ENCODE data around the gene FOXP2. TPM values are rescaled to one million over a fixed set of nuclear protein-coding genes. Genes with fewer than 3 reads are reported as not detected.

FOXP2 gene
- total and polyA plus RNA-seq, 2 donors (not counting 3 experiments of a cell fraction or from before 2014, with no cell fraction given): 0.37 to 2.7 TPM

- Histone ChIP-seq H3K4me1 (ENCODE audit: control insufficient read depth, extremely low read depth, insufficient read depth, low read length) (no peaks in the 10 kb centered on the region), H3K79me2 (ENCODE audit: control insufficient read depth, insufficient read depth, low read length) (no peaks in the 10 kb centered on the region), H3K9me3 (replicated peaks; ENCODE audit: control insufficient read depth, insufficient read depth, low read length) (no peaks in the 10 kb centered on the region), H3K27ac (ENCODE audit: insufficient read depth, low read depth, low read length) (no peak overlapping the region), H3K4me3 (replicated peaks in 1 of 3; ENCODE audit: insufficient read depth in 1 of 3, low read depth in 1 of 3, low read length in 3 of 3) (no peak overlapping the region), H3K27me3 (ENCODE audit: control insufficient read depth in 2 of 2, insufficient read depth in 2 of 2, low read length in 2 of 2) (peaks cover 2% of the 10 kb centered on the region in 2 experiments), H2AFZ (ENCODE audit: low read depth, low read length) (no peak overlapping the region), H3K9me1 (replicated peaks; ENCODE audit: control insufficient read depth, extremely low read depth, insufficient read depth, low read length) (no peaks in the 10 kb centered on the region), H4K20me1 (replicated peaks; ENCODE audit: control insufficient read depth, extremely low read depth, insufficient read depth, low read length) (no peaks in the 10 kb centered on the region), H3K36me3 (ENCODE audit: control insufficient read depth in 2 of 2, extremely low read depth in 1 of 2, insufficient read depth in 2 of 2, low read length in 2 of 2) (no peaks in the 10 kb centered on the region), H3K4me2 (ENCODE audit: insufficient read depth, low read length) (no peak overlapping the region), H3K9ac (replicated peaks; ENCODE audit: extremely low read depth, insufficient read depth, low read length) (no peak overlapping the region)
- dilution Hi-C loops (cut with MboI; ENCODE audit: extremely low pct_ligation_motif_present, low sequenced_read_pairs): no loop called here
- FAIRE-seq (no peak), DNase-seq (ENCODE audit: low read depth, low spot score) (no peak)
- CTCF ChIA-PET: interaction anchor here (1.0 to 3.2 kb wide), 5 partner anchors 10 to 247 kb away, joined by 3 to 28 read pairs (median 12); no protein-coding TSS in a partner anchor
- POLR2A ChIA-PET: no interaction called here
- intact Hi-C loops (cut with micrococcal nuclease): no loop called here
- no TSS peak for BruUV-seq (replicated peaks)
- no peak for TF ChIP-seq MAX (IDR thresholded peaks at IDR 0.05; ENCODE audit: insufficient read depth, insufficient read length)
- TF ChIP-seq GATA2 (IDR thresholded peaks at IDR 0.05; ENCODE audit: insufficient read depth, insufficient read length, low read depth, low read length): no peak
- TF ChIP-seq POLR2A (IDR thresholded peaks at IDR 0.05; ENCODE audit: low read depth, low read length): no peak
- TF ChIP-seq CTCF (IDR thresholded peaks at IDR 0.05; ENCODE audit: extremely low read depth in 1 of 2, insufficient read depth in 1 of 2, low read depth in 1 of 2, low read length in 2 of 2): no peak
- TF ChIP-seq FOS (IDR thresholded peaks at IDR 0.05; ENCODE audit: borderline replicate concordance, insufficient read depth, low read length): no peak
- TF ChIP-seq MYC (IDR thresholded peaks at IDR 0.05; ENCODE audit: low read depth, low read length): no peak
- TF ChIP-seq POLR2AphosphoS5 (IDR thresholded peaks at IDR 0.05; ENCODE audit: insufficient read depth, low read depth, low read length): no peak
- no peak for TF ChIP-seq JUN (IDR thresholded peaks at IDR 0.05; ENCODE audit: borderline replicate concordance, insufficient read depth, insufficient read length, low read depth)
- no peak for TF ChIP-seq EZH2 (IDR thresholded peaks at IDR 0.05; ENCODE audit: borderline replicate concordance, low read depth, low read length, severe bottlenecking)
Observed at GRCh38 chr7:114416129-114416990, 1.7 kb downstream of the FOXP2 start.

Measured in endothelial cell of umbilical vein (primary cell).